IMR-90 (cell line): Measurements from ENCODE around the gene SP9. TPM values are rescaled to one million over a fixed set of nuclear protein-coding genes. Genes with fewer than 3 reads are reported as not detected.
A peak's percentile ranks its signal among the peaks of the same experiment; 100 is the strongest.

Experiments
- ATAC-seq: fragments of 200-7000 bp; cut with Tn5 transposase; 2 replicates; pipeline ENCODE4 v1.9.1; 2020; ENCODE audit warnings: low read depth, mild to moderate bottlenecking, moderate library complexity
- BruUV-seq: library from RNA; stranded (reverse); fragments of 400-500 nt; replicated peaks from 2 replicates; lab custom pipeline; 2021; lab: Mats Ljungman, UMichigan
- CTCF ChIA-PET: fragments of 300-600 bp; formaldehyde crosslinking; extraction: SDS; loops from one replicate; lab custom pipeline; 2021; ENCODE audit warnings: antibody characterized with exemption; lab: Yijun Ruan, JAX
- POLR2A ChIA-PET: fragments of 300-600 bp; sonication (Branson Sonifier 250); formaldehyde crosslinking; loops from one replicate; lab custom pipeline; 2022; ENCODE audit warnings: antibody characterized with exemption; ENCODE audit not compliant: unreplicated experiment; lab: Charles Lee
- DNase-seq: peaks from one replicate; pipeline ENCODE4 v3.0.0; 2013
- H2AFZ ChIP-seq: replicated peaks from 2 replicates; pipeline ENCODE3; 2013; ENCODE audit warnings: low read length, mild to moderate bottlenecking; ENCODE audit not compliant: poor library complexity
- H2AK5ac ChIP-seq: 2 replicates; pipeline ENCODE4 v1.6.1; 2013; ENCODE audit warnings: low read depth, low read length, inconsistent platforms
- H2AK9ac ChIP-seq: replicated peaks from 2 replicates; pipeline ENCODE3; 2013; ENCODE audit warnings: mild to moderate bottlenecking, low read depth, low read length, moderate library complexity; ENCODE audit not compliant: poor library complexity
- H2BK120ac ChIP-seq: 2 replicates; pipeline ENCODE4 v1.6.1; 2013; ENCODE audit warnings: low read depth, low read length, inconsistent platforms
- H2BK15ac ChIP-seq: 3 replicates; pipeline ENCODE4 v1.6.1; 2013; ENCODE audit warnings: low read depth, low read length, inconsistent platforms
- H2BK20ac ChIP-seq: 2 replicates; pipeline ENCODE4 v1.6.1; 2013; ENCODE audit warnings: low read depth, mild to moderate bottlenecking, inconsistent platforms, low read length, moderate library complexity
- H2BK5ac ChIP-seq: 2 replicates; pipeline ENCODE4 v1.6.1; 2013; ENCODE audit warnings: mild to moderate bottlenecking, low read depth, low read length, inconsistent platforms; ENCODE audit not compliant: poor library complexity, severe bottlenecking
- H3K14ac ChIP-seq: replicated peaks from 2 replicates; pipeline ENCODE4 v1.6.1; 2013; ENCODE audit warnings: low read depth, low read length, inconsistent platforms
- H3K18ac ChIP-seq: 2 replicates; pipeline ENCODE4 v1.6.1; 2013; ENCODE audit warnings: low read depth, low read length, control low read depth
- H3K23ac ChIP-seq: 2 replicates; pipeline ENCODE4 v1.6.1; 2013; ENCODE audit warnings: low read depth, low read length, inconsistent platforms
- H3K27ac ChIP-seq: 2 replicates; pipeline ENCODE4 v1.5.1; 2013; ENCODE audit warnings: mild to moderate bottlenecking, control low read depth, low read length; ENCODE audit not compliant: insufficient read depth
- H3K27me3 ChIP-seq: 2 replicates; pipeline ENCODE4 v1.6.1; 2013; ENCODE audit warnings: low read length; ENCODE audit not compliant: control insufficient read depth, insufficient read depth
- H3K36me3 ChIP-seq: 2 replicates; pipeline ENCODE4 v1.6.1; 2013; ENCODE audit warnings: low read length, mixed read lengths; ENCODE audit not compliant: control insufficient read depth, insufficient read depth
- H3K4ac ChIP-seq: 2 replicates; pipeline ENCODE4 v1.6.1; 2013; ENCODE audit warnings: low read depth, low read length, inconsistent platforms
- H3K4me1 ChIP-seq: 2 replicates; pipeline ENCODE4 v1.6.1; 2013; ENCODE audit warnings: low read length, mixed read lengths; ENCODE audit not compliant: control insufficient read depth, insufficient read depth
- H3K4me2 ChIP-seq: 2 replicates; pipeline ENCODE4 v1.6.1; 2013; ENCODE audit warnings: low read depth, mild to moderate bottlenecking, control low read depth, low read length, moderate library complexity
- H3K4me3 ChIP-seq: 2 replicates; pipeline ENCODE4 v1.5.1; 2013; ENCODE audit warnings: low read depth, mild to moderate bottlenecking, control low read depth, low read length, moderate library complexity; ENCODE audit not compliant: insufficient read depth
- H3K56ac ChIP-seq: 2 replicates; pipeline ENCODE4 v1.6.1; 2013; ENCODE audit warnings: low read length, inconsistent platforms; ENCODE audit not compliant: insufficient read depth; ENCODE audit errors: extremely low read depth
- H3K79me1 ChIP-seq, 2 experiments: 2 replicates each; pipeline ENCODE4 v1.6.1; 2013; ENCODE audit warnings: low read length in 2 of 2, inconsistent platforms in 1 of 2, low read depth in 1 of 2
- H3K9ac ChIP-seq: 2 replicates; pipeline ENCODE4 v1.6.1; 2013; ENCODE audit warnings: low read depth, low read length, control low read depth
- H3K9me1 ChIP-seq: 2 replicates; pipeline ENCODE4 v1.6.1; 2013; ENCODE audit warnings: low read length, inconsistent platforms; ENCODE audit not compliant: insufficient read depth
- H3K9me3 ChIP-seq: 2 replicates; pipeline ENCODE4 v1.6.1; 2013; ENCODE audit warnings: low read length; ENCODE audit not compliant: control insufficient read depth, insufficient read depth
- H4K20me1 ChIP-seq: 2 replicates; pipeline ENCODE4 v1.6.1; 2013; ENCODE audit warnings: low read length, inconsistent platforms; ENCODE audit not compliant: insufficient read depth
- H4K5ac ChIP-seq: 2 replicates; pipeline ENCODE4 v1.6.1; 2013; ENCODE audit warnings: mild to moderate bottlenecking, low read depth, low read length, control low read depth
- H4K8ac ChIP-seq, 2 experiments: 2 replicates each; pipeline ENCODE4 v1.6.1; 2013; ENCODE audit warnings: low read depth in 2 of 2, low read length in 2 of 2, control low read depth in 1 of 2, inconsistent platforms in 1 of 2
- H4K91ac ChIP-seq: 2 replicates; pipeline ENCODE4 v1.6.1; 2013; ENCODE audit warnings: low read depth, low read length, inconsistent platforms; ENCODE audit not compliant: insufficient read depth
- CHD1 ChIP-seq: IDR thresholded peaks from 2 replicates; pipeline ENCODE4 v1.6.1; 2012; ENCODE audit warnings: low read depth, low read length, improper control_type of control experiment
- FOS ChIP-seq: fragments of 150-350 bp; IDR thresholded peaks from 2 replicates; pipeline ENCODE4 v1.6.1; 2016; ENCODE audit warnings: low read depth, low read length
- MXI1 ChIP-seq: IDR thresholded peaks from 2 replicates; pipeline ENCODE4 v1.6.1; 2012; ENCODE audit warnings: low read depth, mild to moderate bottlenecking, low read length, moderate library complexity, borderline replicate concordance
- POLR2A ChIP-seq: IDR thresholded peaks from 2 replicates; pipeline ENCODE4 v1.6.1; 2012; ENCODE audit warnings: mild to moderate bottlenecking, low read depth, low read length
- USF2 ChIP-seq: fragments of 150-350 bp; IDR thresholded peaks from 2 replicates; pipeline ENCODE4 v1.6.1; 2017; ENCODE audit warnings: mild to moderate bottlenecking, antibody characterized with exemption, low read length, low read depth
- WGBS, 2 experiments: methylation state at CpG; one replicate each; pipeline versions ENCODE4 v1.1.5 to v1.1.7; 2013; ENCODE audit warnings: missing lambda C conversion rate in 2 of 2; ENCODE audit not compliant: insufficient read length in 1 of 2; ENCODE audit errors: extremely low coverage in 2 of 2; 5-methylcytosine and 5-hydroxymethylcytosine counted together
- dilution Hi-C: fragments of 300-500 bp; cut with HindIII; formaldehyde crosslinking; loops from one replicate; pipeline ENCODE4 v1.14.3; 2018; ENCODE audit warnings: low sequenced_read_pairs; ENCODE audit not compliant: unreplicated experiment
- in situ Hi-C: fragments of 300-500 bp; cut with MboI; formaldehyde crosslinking; loops from 3 replicates; pipeline ENCODE4 v1.14.3; 2019; ENCODE audit warnings: low sequenced_read_pairs, inconsistent platforms, mixed read lengths
- intact Hi-C: fragments of 100-400 bp; cut with micrococcal nuclease; formaldehyde crosslinking; loops from 2 replicates; pipeline ENCODE4 v1.10.0; 2022
- polyA plus RNA-seq, 3 experiments: library from polyadenylated mRNA; depleted of rRNA; stranded (reverse); fragments of >200 nt; gene quantifications; 2 replicates each; pipeline ENCODE4 v1.2.3, GENCODE V29; 2012; ENCODE audit warnings: low replicate concordance in 1 of 3
- total RNA-seq: library from RNA; depleted of rRNA; stranded (reverse); fragments of >200 nt; gene quantifications from 2 replicates; pipeline ENCODE4 v1.2.3, GENCODE V29; 2012

The SP9 gene
- total and polyA plus RNA-seq, 2 of the 4 experiments (the other 2 are of a cell fraction): not detected

DNA sequence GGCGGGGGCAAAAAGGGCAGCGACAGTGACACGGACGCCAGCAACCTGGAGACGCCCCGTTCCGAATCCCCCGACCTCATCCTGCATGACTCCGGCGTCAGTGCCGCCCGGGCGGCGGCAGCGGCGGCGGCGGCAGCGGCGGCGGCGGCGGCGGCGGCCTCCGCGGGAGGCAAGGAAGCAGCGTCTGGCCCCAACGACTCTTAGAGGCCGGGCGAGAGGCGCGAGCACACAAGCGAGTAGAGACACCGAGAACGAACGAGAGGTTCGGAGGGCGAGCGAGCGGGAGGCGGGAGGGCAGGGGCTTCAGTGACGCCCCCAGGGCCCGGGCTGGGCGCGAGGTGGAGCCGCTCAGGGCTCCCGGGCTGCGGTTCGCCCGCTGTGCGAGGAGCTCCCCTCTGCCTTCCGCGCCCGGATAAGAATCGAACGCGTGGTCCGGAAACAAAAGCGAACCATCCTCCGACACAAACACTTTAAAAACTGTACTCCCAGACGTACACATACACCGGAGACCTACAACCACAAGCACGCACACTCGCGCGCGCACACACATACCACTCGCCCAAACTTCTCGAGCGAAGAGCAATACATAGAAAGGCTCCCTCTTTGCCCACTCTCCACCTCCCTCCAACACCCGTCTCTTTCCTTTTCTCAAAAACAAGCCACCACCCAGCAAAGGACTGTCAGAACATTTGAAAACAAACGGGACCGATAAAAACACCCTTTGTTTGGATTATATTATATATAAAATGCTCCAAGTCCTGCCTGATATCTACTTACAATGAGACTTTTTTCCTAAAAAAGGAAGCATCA is 2.8 kb downstream of the SP9 start:
- Histone ChIP-seq H2AFZ (peak overlapping the region; percentile 33), H3K4ac (no peak overlapping the region), H3K18ac (no peak overlapping the region), H4K20me1 (peaks cover 34% of the 10 kb centered on the region; the same call in 1 of the 2 replicates), H3K56ac (no peak overlapping the region), H3K9me3 (peaks cover 8% of the 10 kb centered on the region), H3K79me1 (no peaks in the 10 kb centered on the region), H4K5ac (no peak overlapping the region), H2BK20ac (no peak overlapping the region), H3K9ac (no peak overlapping the region), H2AK5ac (no peak overlapping the region), H3K23ac (no peak overlapping the region), H2AK9ac (no peak overlapping the region), H3K9me1 (no peaks in the 10 kb centered on the region), H2BK15ac (no peak overlapping the region), H3K14ac (no peak overlapping the region), H3K4me2 (peak overlapping the region; percentile 64), H4K8ac (no peak overlapping the region), H3K4me1 (peaks cover 10% of the 10 kb centered on the region), H2BK5ac (no peak overlapping the region), H3K27me3 (peaks cover 87% of the 10 kb centered on the region), H3K27ac (no peak overlapping the region), H4K91ac (no peak overlapping the region), H3K4me3 (peak overlapping the region; percentile 18; the same call in 1 of the 2 replicates), H3K36me3 (no peaks in the 10 kb centered on the region), H2BK120ac (no peak overlapping the region)
- DNase-seq (no peak), ATAC-seq (peak; percentile 33)
- dilution Hi-C loops (no loop called here), intact Hi-C loops (loop anchor here (5.0 kb wide), 1 partner anchor 285 kb away; no protein-coding TSS in a partner anchor), in situ Hi-C loops (loop anchor here (25.0 kb wide), 2 partner anchors 750 to 1525 kb away; no protein-coding TSS in a partner anchor)
- ChIA-PET CTCF (interaction anchor here (0.7 to 1.0 kb wide), 2 partner anchors 43 to 260 kb away, joined by 4 to 5 read pairs; no protein-coding TSS in a partner anchor), POLR2A (no interaction called here)
- 0% methylated on average over 36 of the region's 74 CpGs; no CpG with 5 or more reads in 1 of the 2 experiments for WGBS, 2 experiments
- BruUV-seq: no TSS peak
- TF ChIP-seq FOS (no peak), POLR2A (no peak), USF2 (no peak), CHD1 (no peak), MXI1 (no peak)
